A549 (cell line): ENCODE results near the gene NTN5. TPM values are rescaled to one million over a fixed set of nuclear protein-coding genes. Genes with fewer than 3 reads are reported as not detected.
A peak's percentile ranks its signal among the peaks of the same experiment; 100 is the strongest.

ENCODE experiments used
- ATAC-seq, 2 experiments: fragments of 200-7000 bp in 1 of 2; fragments of >200 bp in 1 of 2; cut with Nextera tagmentation in 1 of 2; cut with Tn5 transposase in 1 of 2; 3 replicates each; pipeline versions ENCODE4 v1.8.0 to v1.9.1; 2018 to 2020; ENCODE audit warnings: mild to moderate bottlenecking in 1 of 2, moderate library complexity in 1 of 2
- CTCF ChIA-PET: fragments of 300-600 bp; sonication (Branson Sonifier 250); formaldehyde crosslinking; extraction: SDS; loops from one replicate; lab custom pipeline; 2021; ENCODE audit warnings: antibody characterized with exemption, inconsistent platforms; lab: Yijun Ruan, JAX
- POLR2A ChIA-PET: fragments of 350-600 bp; formaldehyde crosslinking; extraction: SDS; loops from one replicate; lab custom pipeline; 2021; ENCODE audit warnings: antibody characterized with exemption, inconsistent platforms; lab: Yijun Ruan, JAX
- DNase-seq, 2 experiments: peaks; one replicate each; pipeline versions ENCODE4 v3.0.0 to v3.0.0-alpha.2; 2011 to 2016; ENCODE audit warnings: low read depth in 1 of 2, low spot score in 1 of 2
- FAIRE-seq: peaks from 2 replicates; lab custom pipeline; 2011; peaks lifted over from hg19 to GRCh38; lab: Jason Lieb, UNC
- H3K27ac ChIP-seq, 2 experiments: fragments of >200 bp; sonication (Bioruptor Twin); formaldehyde crosslinking; 3 replicates each; pipeline ENCODE4 v1.5.1; 2016 to 2017
- H3K4me1 ChIP-seq: fragments of >200 bp; sonication (Bioruptor Twin); formaldehyde crosslinking; 3 replicates; pipeline ENCODE4 v1.6.1; 2016
- H3K4me2 ChIP-seq: fragments of >200 bp; sonication (Bioruptor Twin); formaldehyde crosslinking; 3 replicates; pipeline ENCODE4 v1.6.1; 2016
- H3K4me3 ChIP-seq: fragments of >200 bp; sonication (Bioruptor Twin); formaldehyde crosslinking; 3 replicates; pipeline ENCODE4 v1.5.1; 2016
- H3K9me3 ChIP-seq: fragments of >200 bp; sonication (Bioruptor Twin); formaldehyde crosslinking; 3 replicates; pipeline ENCODE4 v1.6.1; 2016
- ATOH8 ChIP-seq: fragments of 250-450 bp; sonication (Bioruptor Pico); IDR thresholded peaks from 2 replicates; pipeline ENCODE4 v1.5.0; 2020; ENCODE audit warnings: low read depth, mild to moderate bottlenecking, moderate library complexity
- CEBPB ChIP-seq, 2 experiments: fragments of >200 bp in 1 of 2; sonication (Bioruptor Twin) in 1 of 2; formaldehyde crosslinking in 1 of 2; IDR thresholded peaks; 2 replicates each; pipeline ENCODE4 v1.6.1; 2012 to 2016
- CHD2 ChIP-seq: fragments of 150-350 bp; IDR thresholded peaks from 2 replicates; pipeline ENCODE4 v1.6.1; 2014; ENCODE audit warnings: low read length; ENCODE audit not compliant: partially characterized antibody
- CTCF ChIP-seq: fragments of >200 bp; sonication (Bioruptor Twin); formaldehyde crosslinking; IDR thresholded peaks from 3 replicates; pipeline ENCODE4 v1.5.1; 2016
- EHF ChIP-seq: fragments of 250-450 bp; sonication (Bioruptor Pico); IDR thresholded peaks from 2 replicates; pipeline ENCODE4 v1.5.0; 2020; ENCODE audit warnings: mild to moderate bottlenecking
- ESRRA ChIP-seq: fragments of 150-350 bp; IDR thresholded peaks from 2 replicates; pipeline ENCODE4 v1.6.1; 2014; ENCODE audit warnings: mild to moderate bottlenecking, low read length, borderline replicate concordance
- FOSB ChIP-seq: fragments of 250-450 bp; sonication (Bioruptor Pico); IDR thresholded peaks from 2 replicates; pipeline ENCODE4 v1.5.0; 2020; ENCODE audit warnings: mild to moderate bottlenecking, moderate library complexity
- HES2 ChIP-seq: fragments of >200 bp; sonication (Bioruptor Twin); formaldehyde crosslinking; IDR thresholded peaks from 2 replicates; pipeline ENCODE4 v1.6.1; 2016
- HOXA7 ChIP-seq: fragments of 250-450 bp; sonication (Bioruptor Pico); IDR thresholded peaks from 2 replicates; pipeline ENCODE4 v1.5.0; 2020; ENCODE audit warnings: mild to moderate bottlenecking, moderate library complexity
- HOXB13 ChIP-seq: fragments of 250-450 bp; sonication (Bioruptor Pico); IDR thresholded peaks from 2 replicates; pipeline ENCODE4 v1.5.0; 2020; ENCODE audit warnings: low read depth, mild to moderate bottlenecking, moderate library complexity
- JUN ChIP-seq, 2 experiments: fragments of >200 bp; sonication (Bioruptor Twin); formaldehyde crosslinking; IDR thresholded peaks; 2 replicates in 1 of 2; 3 replicates in 1 of 2; pipeline ENCODE4 v1.6.1; 2016 to 2017
- JUNB ChIP-seq: fragments of >200 bp; sonication (Bioruptor Twin); formaldehyde crosslinking; IDR thresholded peaks from 2 replicates; pipeline ENCODE4 v1.6.1; 2016
- KDM1A ChIP-seq: fragments of 200-600 bp; sonication (generic); IDR thresholded peaks from 2 replicates; pipeline ENCODE4 v1.6.1; 2016; ENCODE audit warnings: low read depth, mild to moderate bottlenecking
- MAX ChIP-seq: IDR thresholded peaks from 2 replicates; pipeline ENCODE4 v1.6.1; 2012
- MAZ ChIP-seq: fragments of 150-350 bp; IDR thresholded peaks from 2 replicates; pipeline ENCODE4 v1.6.1; 2014; ENCODE audit warnings: antibody characterized with exemption, low read depth, low read length, borderline replicate concordance
- MYC ChIP-seq: IDR thresholded peaks from 2 replicates; pipeline ENCODE4 v1.6.1; 2012; ENCODE audit warnings: mild to moderate bottlenecking, inconsistent platforms, low read length, improper control_type of control experiment, borderline replicate concordance
- NFE2L2 ChIP-seq: fragments of 150-350 bp; conservative IDR thresholded peaks from 2 replicates; pipeline ENCODE4 v1.6.1; 2014; ENCODE audit warnings: low read length
- NPAS2 ChIP-seq: fragments of 250-450 bp; sonication (Bioruptor Pico); IDR thresholded peaks from 2 replicates; pipeline ENCODE4 v1.8.0; 2022; ENCODE audit warnings: mild to moderate bottlenecking, moderate library complexity, borderline replicate concordance
- PBX3 ChIP-seq: IDR thresholded peaks from 2 replicates; pipeline ENCODE4 v1.6.1; 2012
- PHF8 ChIP-seq: fragments of 200-600 bp; sonication (generic); IDR thresholded peaks from 2 replicates; pipeline ENCODE4 v1.6.1; 2016; ENCODE audit warnings: low read depth, mild to moderate bottlenecking, antibody characterized with exemption, moderate library complexity, borderline replicate concordance
- RARB ChIP-seq: fragments of 250-450 bp; sonication (Bioruptor Pico); IDR thresholded peaks from 2 replicates; pipeline ENCODE4 v1.8.0; 2021; ENCODE audit warnings: mild to moderate bottlenecking, moderate library complexity
- REST ChIP-seq: fragments of 200-600 bp; sonication (generic); IDR thresholded peaks from 2 replicates; pipeline ENCODE4 v1.6.1; 2016; ENCODE audit warnings: antibody characterized with exemption, mild to moderate bottlenecking, moderate library complexity
- SREBF2 ChIP-seq: fragments of 450-650 bp; IDR thresholded peaks from 2 replicates; pipeline ENCODE4 v1.6.1; 2014; ENCODE audit warnings: mild to moderate bottlenecking, moderate library complexity
- TFCP2L1 ChIP-seq: fragments of 250-450 bp; sonication (Bioruptor Pico); IDR thresholded peaks from 2 replicates; pipeline ENCODE4 v1.5.0; 2021; ENCODE audit warnings: mild to moderate bottlenecking
- USF2 ChIP-seq: fragments of 450-650 bp; IDR thresholded peaks from 2 replicates; pipeline ENCODE4 v1.6.1; 2014; ENCODE audit warnings: antibody characterized with exemption
- ZFP36 ChIP-seq: fragments of 450-650 bp; IDR thresholded peaks from 2 replicates; pipeline ENCODE4 v1.6.1; 2014; ENCODE audit warnings: borderline replicate concordance; ENCODE audit not compliant: partially characterized antibody
- ZSCAN20 ChIP-seq: fragments of 250-450 bp; sonication (Bioruptor Pico); IDR thresholded peaks from 2 replicates; pipeline ENCODE4 v1.8.0; 2022; ENCODE audit warnings: mild to moderate bottlenecking, moderate library complexity
- WGBS: methylation state at CpG from one replicate; pipeline ENCODE4 v1.1.6; 2017; ENCODE audit errors: missing lambda C conversion rate; 5-methylcytosine and 5-hydroxymethylcytosine counted together
- polyA plus RNA-seq, 4 experiments: library from polyadenylated mRNA; depleted of rRNA in 3 of 4; stranded (reverse); fragments of >200 nt; fragmentation: RNase III in 1 of 4; extraction: RNeasy Plus Mini Kit Qiagen cat#74134 plus additional on column Dnase treatment in 1 of 4; gene quantifications; 2 replicates in 3 of 4; 3 replicates in 1 of 4; pipeline ENCODE4 v1.2.3, GENCODE V29; 2011 to 2017

The NTN5 gene
- polyA plus RNA-seq, 2 of the 4 experiments (the other 2 are of a cell fraction): 0.18 to 0.22 TPM

- no peak overlapping the region for H3K4me2 ChIP-seq
- H3K9me3 ChIP-seq: no peaks in the 10 kb centered on the region
- DNase-seq (no peak), ATAC-seq (no peak), FAIRE-seq (no peak)
- CTCF ChIA-PET: interaction anchor here (2.2 to 7.8 kb wide), 3 partner anchors 8 to 70 kb away, joined by 8 to 68 read pairs (median 9); partner anchors contain the start of gene CA11
- no peak overlapping the region for H3K27ac ChIP-seq
- 67% methylated on average over 3 of the region's 3 CpGs for WGBS
- no peak for TF ChIP-seq CEBPB (IDR thresholded peaks at IDR 0.05)
- TF ChIP-seq HOXA7 (CRISPR knock-in tag): no peak
- no peak for TF ChIP-seq USF2
- no peak for TF ChIP-seq SREBF2
- TF ChIP-seq JUN (IDR thresholded peaks at IDR 0.05): no peak
- TF ChIP-seq TFCP2L1 (CRISPR knock-in tag): no peak
- TF ChIP-seq NPAS2 (CRISPR knock-in tag): no peak
- no peak for TF ChIP-seq MYC
- no peak for TF ChIP-seq MAX
- TF ChIP-seq ATOH8 (CRISPR knock-in tag): no peak
- TF ChIP-seq RARB (CRISPR knock-in tag): no peak
- TF ChIP-seq JUNB: no peak
- POLR2A ChIA-PET: no interaction called here
- no peaks in the 10 kb centered on the region for H3K4me1 ChIP-seq
- no peak overlapping the region for H3K4me3 ChIP-seq
These were observed 4.5 kb downstream of the NTN5 start for GRCh38 chr19:48668332-48668731.

- no peak for TF ChIP-seq FOSB
- TF ChIP-seq ZFP36: no peak
- no peak for TF ChIP-seq KDM1A
- TF ChIP-seq ZSCAN20 (CRISPR knock-in tag): no peak
- TF ChIP-seq MAZ: no peak
- no peak for TF ChIP-seq REST
- TF ChIP-seq CEBPB (IDR thresholded peaks at IDR 0.05): no peak
- no peak for TF ChIP-seq CHD2
- no peak for TF ChIP-seq EHF (CRISPR knock-in tag)
- no peak for TF ChIP-seq ESRRA
- TF ChIP-seq PHF8: no peak
- TF ChIP-seq HOXB13: no peak
- TF ChIP-seq NFE2L2: no peak
- TF ChIP-seq HES2: no peak
- TF ChIP-seq PBX3: no peak
- TF ChIP-seq CTCF: no peak
- CTCF ChIA-PET: interaction anchor here (1.1 to 7.8 kb wide), 3 partner anchors 10 to 20 kb away, joined by 4 to 68 read pairs (median 5); partner anchors contain the start of gene CA11
- POLR2A ChIA-PET: no interaction called here
These were observed 7.0 kb downstream of the NTN5 start for GRCh38 chr19:48665786-48666185.

More at GRCh38 chr19:48665786-48666185, 7.0 kb downstream of the NTN5 start:
- no peaks in the 10 kb centered on the region for H3K4me1 ChIP-seq
- FAIRE-seq: peak; percentile 13
- H3K4me3 ChIP-seq: no peak overlapping the region
- no peak for ATAC-seq
- DNase-seq: no peak
- WGBS: 86% methylated on average over 6 of the region's 6 CpGs
- H3K4me2 ChIP-seq: no peak overlapping the region
- no peak overlapping the region for H3K27ac ChIP-seq
- H3K9me3 ChIP-seq: no peaks in the 10 kb centered on the region
